Thyroid gland (tissue), 4 donors: ENCODE measurements around the gene COX5B. TPM values are rescaled to one million over a fixed set of nuclear protein-coding genes. Genes with fewer than 3 reads are reported as not detected.
"Not testable (repeated sequence)": the region's sequence is repeated elsewhere in the genome, so short reads cannot be mapped to it uniquely, and the experiment has no call there.

ENCODE experiments used
- DNase-seq, 2 donors: peaks; one replicate each; pipeline ENCODE4 v3.0.0-alpha.2; 2019
- H3K27ac ChIP-seq, 3 donors: fragments of 200-600 bp; sonication (generic); 1 replicate in 2 of 3; 2 replicates in 1 of 3; pipeline ENCODE4 v1.5.1; 2016 to 2019; ENCODE audit warnings: mild to moderate bottlenecking in 1 of 3, moderate library complexity in 1 of 3
- H3K27me3 ChIP-seq: fragments of 200-600 bp; sonication (generic); one replicate; pipeline ENCODE4 v1.5.1; 2019
- H3K36me3 ChIP-seq, 2 donors: fragments of 200-600 bp; sonication (generic); one replicate each; pipeline ENCODE4 v1.5.1; 2016 to 2019
- H3K4me1 ChIP-seq, 2 donors: fragments of 200-600 bp; sonication (generic); one replicate each; pipeline ENCODE4 v1.5.1; 2017 to 2019
- H3K4me3 ChIP-seq, 3 donors: fragments of 200-600 bp; sonication (generic); replicated peaks in 1 of 3; 1 replicate in 2 of 3; 2 replicates in 1 of 3; pipeline ENCODE4 v1.5.1; 2016; ENCODE audit warnings: mild to moderate bottlenecking in 1 of 3
- H3K9me3 ChIP-seq: fragments of 200-600 bp; sonication (generic); one replicate; pipeline ENCODE4 v1.5.1; 2017
- POLR2A ChIP-seq, 2 donors: fragments of 450-650 bp; IDR thresholded peaks; one replicate each; pipeline ENCODE4 v1.6.1; 2017; ENCODE audit warnings: antibody characterized with exemption in 2 of 2, mild to moderate bottlenecking in 2 of 2, moderate library complexity in 1 of 2
- WGBS, 2 donors: methylation state at CpG; one replicate each; pipeline ENCODE4 v1.1.5; 2017; 5-methylcytosine and 5-hydroxymethylcytosine counted together
- intact Hi-C: fragments of 100-400 bp; cut with DNase I; formaldehyde crosslinking; loops from one replicate; pipeline ENCODE4 v1.15.1; 2023
- total RNA-seq, 4 donors: library from RNA; depleted of rRNA; stranded (reverse); fragments of >200 nt; gene quantifications; one replicate each; pipeline ENCODE4 v1.2.3, GENCODE V29; 2016
- TF ChIP-seq, protein P1 (sequence below), 6 experiments: fragments of 200-600 bp in 3 of 6; fragments of 450-650 bp in 3 of 6; sonication (generic) in 3 of 6; IDR thresholded peaks; one replicate each; pipeline ENCODE4 v1.5.1; 2016 to 2019; ENCODE audit warnings: antibody characterized with exemption in 6 of 6, mild to moderate bottlenecking in 2 of 6, inconsistent platforms in 1 of 6, moderate library complexity in 1 of 6

The COX5B gene
- total RNA-seq, 4 donors from 2014 or later, result 216 to 731 (median 586) TPM

DNA sequence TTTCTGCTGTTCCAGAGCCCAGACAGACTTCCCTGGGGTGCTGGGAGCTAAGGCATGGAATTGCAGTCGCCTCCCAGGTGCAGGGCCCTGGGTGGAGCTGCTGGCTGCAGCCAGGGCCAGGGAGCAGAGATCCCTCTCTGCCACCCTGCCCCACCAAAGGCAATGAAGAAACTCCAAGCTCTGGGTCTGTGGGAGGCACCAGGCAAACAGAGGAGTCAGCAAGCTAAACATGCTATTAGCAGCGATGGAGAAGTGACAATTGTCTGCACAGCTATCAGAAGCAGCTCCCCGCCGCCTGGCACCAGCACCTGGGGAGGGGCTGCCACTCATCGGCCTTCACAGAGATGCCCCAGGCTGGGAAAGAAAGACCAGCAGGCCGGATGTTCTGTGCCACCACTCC lies 28.0 kb upstream of the COX5B start:
- no peaks in the 10 kb centered on the region for H3K27me3 ChIP-seq
- H3K27ac ChIP-seq, result no peak overlapping the region
- no peak overlapping the region for H3K4me3 ChIP-seq
- no peaks in the 10 kb centered on the region for H3K9me3 ChIP-seq
- no peak for DNase-seq
- H3K4me1 ChIP-seq, result no peaks in the 10 kb centered on the region
- 100% methylated on average over 4 of the region's 6 CpGs; no CpG with 5 or more reads in 1 of the 2 donors for WGBS, 2 donors
- intact Hi-C loops, result no loop called here
- TF ChIP-seq, protein P1, sequence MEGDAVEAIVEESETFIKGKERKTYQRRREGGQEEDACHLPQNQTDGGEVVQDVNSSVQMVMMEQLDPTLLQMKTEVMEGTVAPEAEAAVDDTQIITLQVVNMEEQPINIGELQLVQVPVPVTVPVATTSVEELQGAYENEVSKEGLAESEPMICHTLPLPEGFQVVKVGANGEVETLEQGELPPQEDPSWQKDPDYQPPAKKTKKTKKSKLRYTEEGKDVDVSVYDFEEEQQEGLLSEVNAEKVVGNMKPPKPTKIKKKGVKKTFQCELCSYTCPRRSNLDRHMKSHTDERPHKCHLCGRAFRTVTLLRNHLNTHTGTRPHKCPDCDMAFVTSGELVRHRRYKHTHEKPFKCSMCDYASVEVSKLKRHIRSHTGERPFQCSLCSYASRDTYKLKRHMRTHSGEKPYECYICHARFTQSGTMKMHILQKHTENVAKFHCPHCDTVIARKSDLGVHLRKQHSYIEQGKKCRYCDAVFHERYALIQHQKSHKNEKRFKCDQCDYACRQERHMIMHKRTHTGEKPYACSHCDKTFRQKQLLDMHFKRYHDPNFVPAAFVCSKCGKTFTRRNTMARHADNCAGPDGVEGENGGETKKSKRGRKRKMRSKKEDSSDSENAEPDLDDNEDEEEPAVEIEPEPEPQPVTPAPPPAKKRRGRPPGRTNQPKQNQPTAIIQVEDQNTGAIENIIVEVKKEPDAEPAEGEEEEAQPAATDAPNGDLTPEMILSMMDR (IDR thresholded peaks at IDR 0.05), result no peak
- no peak for TF ChIP-seq POLR2A (IDR thresholded peaks at IDR 0.05)
- no peaks in the 10 kb centered on the region for H3K36me3 ChIP-seq

- DNase-seq, H3K27ac ChIP-seq, H3K36me3 ChIP-seq, intact Hi-C loops, H3K4me3 ChIP-seq, H3K4me1 ChIP-seq, H3K27me3 ChIP-seq, H3K9me3 ChIP-seq: not testable (repeated sequence)
- WGBS, 2 donors, result no CpG with 5 or more reads among the region's 14 CpGs
Measured at GRCh38 chr2:97618939-97619827, 26.7 kb upstream of the COX5B start.

DNA sequence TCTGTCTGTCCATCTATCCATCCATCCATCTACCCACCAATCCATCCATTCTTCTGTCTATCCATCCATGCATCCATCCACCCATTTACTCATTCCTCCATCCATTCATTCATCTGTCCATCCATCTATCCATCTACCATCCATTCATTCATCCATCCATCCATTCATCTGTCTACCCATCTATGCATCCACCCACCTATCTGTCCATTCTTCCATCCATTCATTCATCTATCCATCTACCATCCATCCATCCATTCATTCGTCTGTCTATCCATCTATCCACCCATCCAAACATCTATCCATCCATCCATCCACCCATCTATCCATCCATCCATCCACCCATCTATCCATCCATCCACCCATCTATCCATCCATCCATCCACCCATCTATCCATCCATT lies 25.4 kb upstream of the COX5B start:
- H3K27ac ChIP-seq, H3K36me3 ChIP-seq, H3K9me3 ChIP-seq, H3K27me3 ChIP-seq, DNase-seq, H3K4me3 ChIP-seq, intact Hi-C loops, H3K4me1 ChIP-seq: not testable (repeated sequence)
- WGBS, 2 donors, result 89% methylated on average over 1 of the region's 1 CpG; no CpG with 5 or more reads in 1 of the 2 donors

DNA sequence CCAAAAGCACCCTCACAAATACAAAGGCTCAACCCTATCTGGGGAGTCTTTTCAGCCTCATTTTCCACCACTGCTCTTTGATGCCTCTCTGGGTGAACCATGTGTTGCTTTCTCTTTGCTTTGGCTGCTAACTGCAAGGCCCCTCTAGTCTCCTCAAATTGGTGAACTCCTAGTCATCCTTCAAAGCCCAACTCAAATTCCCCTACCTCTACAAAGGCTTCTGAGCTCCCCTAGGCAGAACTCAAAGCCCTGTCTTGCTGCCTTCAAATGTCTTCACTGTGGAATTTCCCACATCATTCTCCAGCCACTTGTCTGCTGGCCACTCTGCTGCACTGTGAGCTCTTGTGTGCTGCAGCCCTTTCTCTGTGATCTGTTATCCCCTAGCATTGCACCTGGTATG lies 22.9 kb upstream of the COX5B start:
- H3K4me1 ChIP-seq, DNase-seq, H3K27ac ChIP-seq, H3K27me3 ChIP-seq, H3K9me3 ChIP-seq, intact Hi-C loops, H3K4me3 ChIP-seq, H3K36me3 ChIP-seq: not testable (repeated sequence)

- H3K27me3 ChIP-seq, H3K4me3 ChIP-seq, intact Hi-C loops, H3K27ac ChIP-seq, H3K9me3 ChIP-seq, H3K4me1 ChIP-seq, DNase-seq, H3K36me3 ChIP-seq: not testable (repeated sequence)
- WGBS, 2 donors, result 39 to 48% methylated on average over 2 of the region's 8 CpGs
Measured at GRCh38 chr2:97625354-97626048, 20.4 kb upstream of the COX5B start.

DNA sequence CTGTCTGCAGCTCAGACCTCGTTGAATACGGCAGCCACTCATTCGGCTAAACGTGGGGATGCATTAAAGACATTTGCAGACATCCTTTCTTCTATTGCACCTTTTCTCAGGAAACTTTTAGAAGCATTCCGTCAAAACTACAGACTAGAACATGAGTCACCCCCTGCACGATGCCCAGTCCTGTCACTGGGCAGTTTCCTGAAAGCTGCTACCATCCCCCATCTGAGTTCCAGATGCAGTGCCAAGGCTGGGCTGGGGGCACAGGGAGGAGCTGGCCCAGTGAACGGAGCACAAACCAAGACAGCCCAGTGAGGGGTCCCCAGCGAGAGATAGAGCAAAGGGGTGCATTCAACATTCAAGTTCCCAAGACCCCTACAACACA lies 19.8 kb upstream of the COX5B start:
- H3K4me3 ChIP-seq, intact Hi-C loops, H3K36me3 ChIP-seq, H3K4me1 ChIP-seq, H3K27me3 ChIP-seq, H3K27ac ChIP-seq, DNase-seq, H3K9me3 ChIP-seq: not testable (repeated sequence)
- WGBS, 2 donors, result 65 to 76% methylated on average over 8 of the region's 8 CpGs

DNA sequence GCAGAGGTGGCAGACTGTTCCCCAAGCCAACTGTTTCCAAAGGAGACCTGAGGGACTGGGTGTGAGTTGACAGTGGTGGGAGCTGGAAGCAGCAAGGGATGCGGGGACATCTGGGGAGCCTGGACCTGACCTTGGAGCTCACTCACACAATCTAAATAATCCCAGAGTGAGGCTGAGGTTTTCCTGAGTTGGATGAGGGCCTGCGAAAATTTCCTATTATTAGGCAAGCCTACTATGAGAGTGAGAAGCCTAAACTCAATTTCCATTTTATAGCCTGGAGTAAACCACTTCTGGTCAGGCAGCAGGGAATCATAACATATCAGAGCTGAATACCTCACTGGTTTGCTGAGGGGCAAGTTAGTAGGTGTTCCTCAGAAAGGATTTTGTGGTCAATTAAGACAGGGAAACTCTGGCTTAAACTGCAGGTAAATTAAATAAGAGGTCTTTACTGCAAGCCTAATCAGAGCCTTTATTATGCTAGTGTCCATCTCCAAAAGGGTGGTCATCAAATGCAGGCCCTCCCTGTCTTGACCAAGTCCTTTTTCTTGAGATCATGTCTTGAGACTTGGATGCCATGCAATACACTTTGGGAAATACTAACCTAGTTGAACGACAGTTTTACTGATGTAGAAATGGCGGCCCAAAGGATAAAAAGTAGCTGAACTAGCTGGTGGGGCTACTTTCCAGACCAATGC lies 1.7 kb upstream of the COX5B start:
- 95% methylated on average over 4 of the region's 4 CpGs for WGBS, 2 donors
- no peak for TF ChIP-seq POLR2A (IDR thresholded peaks at IDR 0.05)
- TF ChIP-seq, protein P1 (IDR thresholded peaks at IDR 0.05), result no peak
- intact Hi-C loops, result no loop called here
- Histone ChIP-seq H3K9me3 (no peaks in the 10 kb centered on the region), H3K4me3 (no peak overlapping the region), H3K27me3 (no peaks in the 10 kb centered on the region), H3K27ac (no peak overlapping the region), H3K36me3 (peaks cover 17 to 19% of the 10 kb centered on the region in 2 donors), H3K4me1 (peaks cover 12 to 15% of the 10 kb centered on the region in 2 donors)
- no peak for DNase-seq
